ENCODE measurements around the gene IGLL1. TPM values are rescaled to one million over a fixed set of nuclear protein-coding genes. Genes with fewer than 3 reads are reported as not detected.
"Not testable (repeated sequence)": the region's sequence is repeated elsewhere in the genome, so short reads cannot be mapped to it uniquely, and the experiment has no call there.

IGLL1 gene
- polyA plus RNA-seq, 6 donors from 2014 or later, result not detected

DNA sequence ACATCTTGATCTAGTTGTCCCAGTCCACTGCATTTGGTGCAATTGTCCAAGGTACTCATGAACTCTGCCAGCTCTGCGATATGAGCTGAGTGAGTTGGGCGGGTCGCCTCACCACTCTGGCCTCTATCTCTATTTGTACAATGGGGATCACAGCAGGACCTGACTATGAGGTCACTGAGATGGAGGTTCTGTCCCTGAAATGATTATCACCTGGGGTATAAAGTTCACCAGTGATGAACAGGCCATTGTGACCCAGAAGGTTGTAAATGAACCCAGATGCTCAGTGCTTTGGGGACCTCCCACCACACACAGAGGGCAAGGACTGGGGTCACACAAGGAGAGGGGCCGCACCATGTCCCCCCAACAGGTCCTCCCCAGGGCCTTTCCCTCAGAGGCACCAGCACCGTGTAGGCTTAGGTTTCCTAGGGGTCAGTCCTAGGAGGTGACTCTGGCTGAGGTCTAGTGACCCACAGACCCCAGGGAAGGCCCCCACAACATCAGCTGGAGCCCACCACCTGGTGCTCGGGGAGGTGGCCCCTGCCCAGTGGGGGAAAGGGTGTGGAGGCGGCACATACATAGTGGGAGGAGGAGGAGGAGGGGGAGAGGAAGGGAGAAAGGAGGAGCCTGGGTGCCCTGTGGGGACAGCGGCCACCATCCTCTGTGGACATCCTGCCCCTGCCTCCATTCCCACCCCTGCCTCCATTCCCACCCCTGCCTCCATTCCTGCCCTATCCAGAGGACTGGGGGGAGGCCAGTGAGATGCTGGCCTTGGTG lies 25.0 kb upstream of the IGLL1 start:
- no peak overlapping the region for H3K4me3 Mint-ChIP-seq
- no peaks in the 10 kb centered on the region for H3K4me1 Mint-ChIP-seq
- H3K36me3 Mint-ChIP-seq, result no peaks in the 10 kb centered on the region
- peaks cover 0 to 6% (median 0%) of the 10 kb centered on the region in 3 donors for H3K27me3 Mint-ChIP-seq
- DNase-seq (no peak), ATAC-seq (ENCODE audit: low read depth in 2 of 2) (no peak)
- no peaks in the 10 kb centered on the region for H3K9me3 Mint-ChIP-seq
- no peak overlapping the region for H3K27ac Mint-ChIP-seq

DNA sequence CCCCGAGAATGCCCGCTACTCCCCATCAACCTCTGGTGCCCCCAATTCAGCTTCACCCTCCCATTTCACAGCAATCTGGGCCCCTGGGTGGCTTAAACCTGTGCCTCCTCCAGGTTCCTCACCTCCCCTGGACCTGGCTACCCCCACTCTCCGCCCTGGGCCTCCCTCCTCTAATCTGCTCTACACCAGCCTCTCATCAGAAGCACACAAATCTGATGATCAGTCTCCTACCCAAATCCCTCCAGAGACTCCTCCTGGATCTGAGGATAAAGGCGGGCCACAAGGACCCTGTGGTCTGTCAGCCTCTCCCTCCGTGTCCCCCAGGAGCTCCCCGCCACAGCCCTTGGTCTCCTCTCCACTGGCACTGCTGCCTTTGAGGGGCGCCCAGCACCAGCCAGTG lies 23.2 kb upstream of the IGLL1 start:
- ATAC-seq (ENCODE audit: low read depth in 2 of 2) (no peak), DNase-seq (no peak)
- Mint-ChIP-seq H3K27ac (peak overlapping the region in 2 of 6 donors; percentile 25 to 54), H3K4me1 (no peaks in the 10 kb centered on the region), H3K27me3 (peaks cover 0 to 6% (median 0%) of the 10 kb centered on the region in 3 donors), H3K4me3 (no peak overlapping the region), H3K9me3 (no peaks in the 10 kb centered on the region), H3K36me3 (no peaks in the 10 kb centered on the region)

DNA sequence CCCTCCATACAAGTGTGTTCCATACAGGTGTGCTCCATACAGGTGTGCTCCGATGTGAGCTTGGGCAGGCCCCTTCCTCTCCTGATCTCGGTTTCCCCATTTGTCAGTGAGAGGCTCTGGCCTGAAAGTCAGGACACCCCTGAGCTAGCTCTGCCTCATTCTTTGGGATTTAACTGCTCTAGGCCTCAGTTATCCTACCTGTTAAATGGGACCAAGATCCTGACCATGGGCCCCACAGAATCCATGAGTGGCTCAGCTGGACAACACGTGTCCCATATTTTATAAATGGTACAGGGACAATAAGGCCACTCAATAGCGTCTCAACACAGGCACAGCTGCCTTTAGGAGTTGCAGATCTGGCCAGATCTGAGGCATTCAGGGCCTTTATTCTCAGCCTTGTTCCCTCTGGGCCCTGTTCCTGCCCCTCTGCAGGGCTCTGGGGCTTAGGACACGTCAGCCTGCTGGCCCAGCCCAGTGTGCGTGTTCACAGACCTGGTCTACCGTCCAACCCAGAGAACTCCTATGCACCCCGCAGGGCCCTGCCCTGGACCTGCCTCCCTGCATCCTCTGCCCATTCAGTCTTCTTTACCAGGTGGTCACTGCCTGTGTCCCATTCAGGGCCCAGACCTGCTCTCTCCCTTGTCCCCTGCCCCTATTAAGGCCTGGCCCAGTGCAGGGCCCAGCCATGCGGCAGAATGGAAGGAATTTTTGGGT lies 18.9 kb upstream of the IGLL1 start:
- ATAC-seq (ENCODE audit: low read depth in 2 of 2) (no peak), DNase-seq (no peak)
- no peaks in the 10 kb centered on the region for H3K9me3 Mint-ChIP-seq
- H3K4me3 Mint-ChIP-seq, result peak overlapping the region in 1 of 8 donors; percentile 60
- no peaks in the 10 kb centered on the region for H3K36me3 Mint-ChIP-seq
- no peak overlapping the region for H3K27ac Mint-ChIP-seq
- H3K4me1 Mint-ChIP-seq, result no peaks in the 10 kb centered on the region
- peaks cover 0 to 6% (median 0%) of the 10 kb centered on the region in 3 donors for H3K27me3 Mint-ChIP-seq

DNA sequence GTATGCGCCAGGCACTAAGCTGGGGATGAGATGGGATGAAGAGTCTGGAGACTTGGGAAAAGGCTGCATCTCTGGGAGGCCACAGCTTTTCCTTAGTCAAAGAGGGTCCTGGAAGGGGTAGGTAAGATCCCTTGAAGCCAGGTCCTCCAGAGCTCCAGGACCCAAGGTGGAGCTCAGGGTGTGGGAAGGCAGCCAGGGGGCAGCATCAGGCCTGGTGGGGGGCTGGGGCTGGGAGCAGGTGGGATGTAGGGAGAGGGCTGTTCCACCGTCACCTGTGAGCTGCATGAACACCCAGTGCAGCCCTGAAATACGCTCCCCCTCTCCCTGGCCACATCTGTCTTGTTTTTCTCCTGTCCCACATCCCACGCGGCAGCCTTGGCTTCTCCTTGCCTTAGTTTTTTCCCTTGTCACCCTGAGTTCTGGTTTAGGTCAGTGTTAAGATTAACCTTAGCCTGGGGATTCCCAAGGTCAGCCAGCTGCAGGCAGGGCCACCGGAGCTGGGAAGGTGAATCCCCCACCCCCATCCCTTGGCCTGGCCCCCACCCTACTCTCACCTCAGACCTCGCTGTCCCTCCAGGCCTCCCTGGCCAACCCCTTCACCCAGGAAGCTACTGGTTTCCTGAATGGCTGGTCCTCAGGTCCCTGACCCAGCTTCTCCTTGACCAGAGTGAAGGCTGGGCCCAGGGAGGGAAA lies 17.6 kb upstream of the IGLL1 start:
- DNase-seq; H3K36me3 Mint-ChIP-seq; ATAC-seq (ENCODE audit: low read depth in 2 of 2); H3K4me3 Mint-ChIP-seq; H3K9me3 Mint-ChIP-seq; H3K4me1 Mint-ChIP-seq; H3K27me3 Mint-ChIP-seq: not testable (repeated sequence)
- H3K27ac Mint-ChIP-seq, result peak overlapping the region in 1 of 6 donors; percentile 42

DNA sequence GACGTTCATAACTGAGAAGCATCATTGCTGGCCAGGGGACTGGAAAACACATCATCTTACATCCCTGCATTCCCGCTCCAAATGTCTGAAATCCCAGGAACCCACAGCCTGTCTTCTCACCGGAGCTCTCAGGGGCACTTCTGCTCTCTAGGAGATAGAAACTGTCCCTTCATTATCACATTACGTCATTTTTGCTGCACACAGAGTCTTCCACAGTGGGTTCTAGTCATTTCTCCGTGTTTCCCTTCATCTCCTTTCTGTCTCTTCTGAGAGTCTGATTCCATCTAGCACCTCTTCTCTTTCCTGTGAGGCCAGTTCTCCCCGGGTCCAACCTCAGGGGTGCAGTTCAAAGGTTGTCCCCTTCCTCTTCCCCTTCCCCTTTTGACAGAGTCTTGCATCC lies 15.8 kb upstream of the IGLL1 start:
- not testable (repeated sequence) for H3K36me3 Mint-ChIP-seq; H3K27me3 Mint-ChIP-seq; ATAC-seq (ENCODE audit: low read depth in 2 of 2); H3K4me3 Mint-ChIP-seq; DNase-seq; H3K9me3 Mint-ChIP-seq; H3K4me1 Mint-ChIP-seq
- peak overlapping the region in 2 of 6 donors; percentile 51 to 81 for H3K27ac Mint-ChIP-seq

DNA sequence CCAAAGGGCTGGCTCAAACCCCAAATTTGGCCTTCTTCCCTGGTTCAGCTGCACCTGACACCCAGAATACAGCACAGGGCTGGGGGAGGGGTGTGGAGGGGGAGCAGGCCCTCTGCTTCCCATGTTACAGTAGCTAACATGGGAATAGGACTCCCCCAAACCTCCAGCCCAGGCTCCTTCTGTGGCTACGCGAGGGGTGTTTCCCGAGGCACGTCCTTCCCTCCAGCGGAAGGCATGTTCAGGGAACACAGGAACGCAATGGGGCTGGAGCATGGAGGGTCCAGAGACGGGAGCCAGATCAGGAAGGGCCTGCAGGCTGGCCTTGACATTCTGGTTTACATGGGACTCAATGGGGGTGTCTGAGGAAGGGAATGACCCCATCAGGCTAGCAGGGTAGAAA lies 11.8 kb upstream of the IGLL1 start:
- Mint-ChIP-seq H3K27me3 (peaks cover 0 to 6% (median 3%) of the 10 kb centered on the region in 3 donors), H3K4me3 (peak overlapping the region in 1 of 8 donors; percentile 29), H3K27ac (peak overlapping the region in 1 of 6 donors; percentile 41), H3K4me1 (peaks cover 4 to 13% (median 6%) of the 10 kb centered on the region in 3 donors), H3K9me3 (peaks cover 0 to 9% (median 1%) of the 10 kb centered on the region in 7 donors), H3K36me3 (peaks cover 0 to 9% of the 10 kb centered on the region in 2 donors)
- DNase-seq, result no peak
- no peak for ATAC-seq (ENCODE audit: low read depth in 2 of 2)

DNA sequence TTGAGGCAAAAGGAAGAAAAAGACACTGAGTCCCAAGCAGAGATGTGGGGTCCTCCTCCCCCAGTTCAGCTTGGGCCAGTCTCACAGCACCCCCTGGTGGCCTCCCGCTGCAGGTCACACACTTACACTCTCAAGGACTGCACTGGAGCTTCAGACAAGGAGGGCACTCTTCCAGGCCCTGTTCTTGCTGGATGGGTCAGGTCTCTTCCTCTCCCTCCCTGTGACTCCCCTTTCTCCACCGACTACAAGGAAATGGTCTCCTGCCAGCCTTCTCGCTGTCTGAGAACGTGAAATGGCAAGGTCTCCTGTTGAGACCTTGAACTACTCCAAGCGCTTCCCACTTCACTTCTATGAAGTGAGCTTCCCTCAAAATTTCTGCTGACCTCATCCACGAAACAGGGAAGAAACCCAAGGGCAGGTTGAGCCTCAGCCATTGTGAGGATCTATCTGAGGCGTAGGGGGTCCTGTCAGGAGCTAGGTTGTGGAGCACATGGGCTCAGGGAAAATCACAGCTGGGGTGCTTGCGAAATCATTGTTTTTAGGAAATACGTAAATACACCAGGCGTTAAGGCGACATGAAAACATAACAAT lies 11.2 kb upstream of the IGLL1 start:
- peaks cover 0 to 9% (median 1%) of the 10 kb centered on the region in 7 donors for H3K9me3 Mint-ChIP-seq
- H3K36me3 Mint-ChIP-seq, result peaks cover 0 to 9% of the 10 kb centered on the region in 2 donors
- H3K27ac Mint-ChIP-seq, result peak overlapping the region in 1 of 6 donors; percentile 28
- H3K27me3 Mint-ChIP-seq, result peaks cover 0 to 6% (median 4%) of the 10 kb centered on the region in 3 donors
- ATAC-seq (ENCODE audit: low read depth in 2 of 2) (peak; percentile 66 to 77), DNase-seq (peak; percentile 51)
- H3K4me3 Mint-ChIP-seq, result no peak overlapping the region
- H3K4me1 Mint-ChIP-seq, result peaks cover 4 to 13% (median 6%) of the 10 kb centered on the region in 3 donors

DNA sequence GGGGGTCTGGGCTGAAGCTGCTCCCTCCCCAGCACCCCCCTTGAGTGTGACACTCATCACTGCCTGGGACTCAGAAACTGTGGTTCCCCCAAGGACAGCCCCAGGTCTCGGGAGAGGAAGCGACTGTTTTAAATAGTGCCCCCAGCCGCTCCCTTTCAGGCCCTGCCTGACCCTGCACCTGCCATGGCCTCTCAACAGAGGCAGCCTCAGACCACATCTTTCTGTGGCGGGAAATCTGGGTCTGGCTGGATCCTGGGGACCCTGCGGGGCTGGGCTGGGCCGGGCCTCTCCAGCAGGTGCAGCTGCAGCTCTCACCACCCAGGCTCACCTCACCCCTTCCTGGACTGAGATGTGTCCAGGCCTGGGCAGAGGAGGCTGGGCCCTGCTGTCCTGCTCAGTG lies 3.7 kb upstream of the IGLL1 start:
- peaks cover 20 to 44% (median 31%) of the 10 kb centered on the region in 3 donors for H3K4me1 Mint-ChIP-seq
- H3K36me3 Mint-ChIP-seq, result no peaks in the 10 kb centered on the region
- DNase-seq, result peak; percentile 5
- ATAC-seq (ENCODE audit: low read depth in 2 of 2), result peak; percentile 59 to 60
- H3K27ac Mint-ChIP-seq, result peak overlapping the region in 1 of 6 donors; percentile 72
- no peak overlapping the region for H3K4me3 Mint-ChIP-seq
- no peaks in the 10 kb centered on the region for H3K9me3 Mint-ChIP-seq
- H3K27me3 Mint-ChIP-seq, result peaks cover 8 to 17% (median 15%) of the 10 kb centered on the region in 3 donors

DNA sequence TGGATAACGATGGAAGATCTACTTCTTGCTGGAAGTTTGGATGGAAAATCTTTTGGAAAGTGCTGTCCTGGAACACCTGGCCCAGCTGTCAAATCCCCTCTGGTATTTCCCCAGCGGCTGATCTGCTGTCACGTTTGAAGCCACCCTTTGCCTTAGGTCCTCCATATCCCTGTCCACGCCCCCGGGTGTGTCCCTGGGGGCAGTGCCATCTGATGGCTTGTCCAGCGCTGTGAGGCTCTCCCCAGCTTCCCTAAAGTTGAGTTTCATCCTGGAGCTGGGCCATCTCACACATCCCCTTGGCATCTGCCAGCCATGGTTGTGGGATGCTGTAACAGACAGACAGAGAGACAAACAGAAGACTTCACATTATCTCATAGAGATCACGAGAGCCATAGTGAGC lies 3.1 kb upstream of the IGLL1 start:
- Mint-ChIP-seq H3K27ac (peak overlapping the region in 1 of 6 donors; percentile 37), H3K4me1 (peaks cover 20 to 44% (median 34%) of the 10 kb centered on the region in 3 donors), H3K36me3 (no peaks in the 10 kb centered on the region), H3K4me3 (no peak overlapping the region), H3K27me3 (peaks cover 10 to 17% (median 15%) of the 10 kb centered on the region in 3 donors), H3K9me3 (no peaks in the 10 kb centered on the region)
- ATAC-seq (ENCODE audit: low read depth in 2 of 2), result no peak
- DNase-seq, result no peak

DNA sequence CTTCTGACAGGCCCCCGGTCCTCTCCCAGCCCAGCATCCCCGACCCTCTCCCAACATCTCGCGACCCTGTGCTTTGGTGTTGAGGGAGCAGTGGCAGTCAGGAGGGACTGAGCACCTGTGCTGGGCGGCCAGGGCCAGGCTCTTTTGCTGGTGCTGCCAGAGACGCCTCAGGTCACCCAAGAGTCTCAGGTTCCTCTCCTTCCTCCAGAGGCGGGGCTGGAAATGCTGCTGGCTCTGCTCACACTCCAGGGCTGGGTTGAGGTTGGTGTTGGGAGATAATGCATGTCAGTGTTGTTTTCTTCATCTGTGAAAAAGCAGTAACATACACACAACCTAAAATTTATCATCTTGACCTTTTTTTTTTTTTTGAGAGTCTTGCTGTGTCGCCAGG lies 1.2 kb upstream of the IGLL1 start:
- H3K27ac Mint-ChIP-seq, result peak overlapping the region in 1 of 6 donors; percentile 52
- no peaks in the 10 kb centered on the region for H3K9me3 Mint-ChIP-seq
- H3K36me3 Mint-ChIP-seq, result no peaks in the 10 kb centered on the region
- H3K4me1 Mint-ChIP-seq, result peaks cover 20 to 51% (median 40%) of the 10 kb centered on the region in 3 donors
- DNase-seq, result no peak
- ATAC-seq (ENCODE audit: low read depth in 2 of 2), result peak in 1 of 2 donors; percentile 29
- peaks cover 13 to 22% (median 20%) of the 10 kb centered on the region in 3 donors for H3K27me3 Mint-ChIP-seq
- H3K4me3 Mint-ChIP-seq, result peak overlapping the region in 5 of 8 donors; percentile 5 to 72 (median 32)

DNA sequence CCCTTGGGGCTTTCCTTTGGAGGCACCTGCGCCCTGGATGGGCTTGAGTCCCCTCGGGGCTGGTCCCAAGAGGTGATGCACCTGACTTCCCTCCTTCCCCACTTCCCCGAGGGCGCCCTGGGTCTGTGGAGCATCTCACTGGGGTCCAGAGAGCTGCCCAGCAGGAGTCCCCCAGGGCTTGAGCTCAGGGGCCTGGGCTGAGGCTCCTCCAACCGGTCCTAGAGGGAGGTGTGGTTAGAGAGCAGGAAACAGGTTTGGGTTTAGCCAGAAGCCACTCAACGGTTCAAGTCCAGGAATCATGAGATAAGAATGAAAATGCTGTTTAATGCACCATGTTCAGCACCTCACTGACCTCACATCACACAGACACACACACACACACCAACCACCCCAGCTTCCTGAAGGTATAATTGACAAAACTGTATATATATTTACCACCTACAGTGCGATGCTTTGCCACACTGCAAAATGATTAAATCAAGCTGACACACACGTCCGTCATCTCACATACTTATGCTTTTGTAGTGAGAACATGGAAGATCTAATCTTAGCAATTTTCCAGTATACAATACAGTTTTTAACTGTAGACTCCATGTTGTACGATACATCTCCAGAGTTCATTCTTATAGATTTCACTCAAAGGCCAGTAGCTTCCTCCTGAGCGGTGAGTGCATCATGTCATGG lies 628 bp upstream of the IGLL1 start:
- H3K27me3 Mint-ChIP-seq, result peaks cover 11 to 28% (median 25%) of the 10 kb centered on the region in 3 donors
- H3K27ac Mint-ChIP-seq, result peak overlapping the region in 1 of 6 donors; percentile 52
- ATAC-seq (ENCODE audit: low read depth in 2 of 2), result peak in 1 of 2 donors; percentile 8
- H3K4me1 Mint-ChIP-seq, result peaks cover 20 to 51% (median 43%) of the 10 kb centered on the region in 3 donors
- DNase-seq, result no peak
- no peaks in the 10 kb centered on the region for H3K36me3 Mint-ChIP-seq
- peak overlapping the region in 5 of 8 donors; percentile 5 to 72 (median 32) for H3K4me3 Mint-ChIP-seq
- H3K9me3 Mint-ChIP-seq, result no peaks in the 10 kb centered on the region

DNA sequence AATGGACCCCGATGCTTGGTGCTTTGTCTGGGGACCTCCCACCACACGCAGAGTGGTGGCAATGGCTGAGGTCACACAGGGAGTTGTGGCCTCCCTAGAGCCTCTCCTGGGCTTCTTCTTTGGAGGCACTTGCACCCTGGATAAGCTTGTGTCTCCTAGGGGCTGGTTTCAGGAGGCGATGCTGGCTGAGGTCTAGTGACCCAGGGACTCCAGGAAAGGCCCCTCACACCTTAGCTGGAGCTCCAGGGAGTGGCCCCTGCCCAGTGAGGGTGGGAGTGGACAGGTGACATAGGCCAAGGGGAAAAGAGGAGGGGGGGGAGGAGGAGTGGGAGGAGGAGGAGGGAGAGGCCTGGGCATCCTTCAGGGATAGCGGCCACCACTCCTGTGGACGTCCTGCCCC lies 810 bp downstream of the IGLL1 start:
- DNase-seq (no peak), ATAC-seq (ENCODE audit: low read depth in 2 of 2) (no peak)
- H3K27me3 Mint-ChIP-seq, result peaks cover 7 to 32% (median 22%) of the 10 kb centered on the region in 3 donors
- H3K36me3 Mint-ChIP-seq, result no peaks in the 10 kb centered on the region
- peaks cover 19 to 43% (median 42%) of the 10 kb centered on the region in 3 donors for H3K4me1 Mint-ChIP-seq
- H3K4me3 Mint-ChIP-seq, result peak overlapping the region in 5 of 8 donors; percentile 25 to 88 (median 71)
- H3K27ac Mint-ChIP-seq, result peak overlapping the region in 2 of 6 donors; percentile 49 to 88
- H3K9me3 Mint-ChIP-seq, result no peaks in the 10 kb centered on the region

Measured in naive B cell (primary cell).